Calu3 (cell line): ENCODE data around the gene RAB10. TPM values are rescaled to one million over a fixed set of nuclear protein-coding genes. Genes with fewer than 3 reads are reported as not detected.
"Not testable (repeated sequence)": the region's sequence is repeated elsewhere in the genome, so short reads cannot be mapped to it uniquely, and the experiment has no call there.

Experiments
- BruUV-seq: library from RNA; stranded (reverse); fragments of 400-500 nt; replicated peaks from 2 replicates; lab custom pipeline; 2021; lab: Mats Ljungman, UMichigan
- CTCF ChIA-PET: fragments of 300-600 bp; sonication (Branson Sonifier 250); formaldehyde crosslinking; loops from one replicate; lab custom pipeline; 2022; ENCODE audit warnings: antibody characterized with exemption; lab: Charles Lee
- DNase-seq: peaks from one replicate; pipeline ENCODE4 v3.0.0; 2022
- H3K27ac Mint-ChIP-seq: one replicate; pipeline ENCODE4 v1.8.0; 2022; ENCODE audit warnings: mixed read lengths; ENCODE audit not compliant: unreplicated experiment
- H3K27me3 Mint-ChIP-seq: one replicate; pipeline ENCODE4 v1.8.0; 2022; ENCODE audit warnings: mixed read lengths; ENCODE audit not compliant: unreplicated experiment
- H3K36me3 Mint-ChIP-seq: one replicate; pipeline ENCODE4 v1.8.0; 2022; ENCODE audit warnings: mild to moderate bottlenecking, moderate library complexity, mixed read lengths; ENCODE audit not compliant: insufficient read depth, unreplicated experiment
- H3K4me1 Mint-ChIP-seq: one replicate; pipeline ENCODE4 v1.8.0; 2022; ENCODE audit warnings: mild to moderate bottlenecking, low read depth, mixed read lengths; ENCODE audit not compliant: unreplicated experiment
- H3K4me3 Mint-ChIP-seq: one replicate; pipeline ENCODE4 v1.8.0; 2022; ENCODE audit warnings: mild to moderate bottlenecking, low read depth, moderate library complexity, mixed read lengths; ENCODE audit not compliant: unreplicated experiment
- H3K9me3 Mint-ChIP-seq: one replicate; pipeline ENCODE4 v1.8.0; 2022; ENCODE audit warnings: low read depth, mixed read lengths; ENCODE audit not compliant: unreplicated experiment
- CTCF ChIP-seq: fragments of 200-600 bp; IDR thresholded peaks from one replicate; pipeline ENCODE4 v1.8.0; 2022; ENCODE audit warnings: antibody characterized with exemption; ENCODE audit not compliant: unreplicated experiment
- intact Hi-C: fragments of 100-400 bp; cut with micrococcal nuclease; formaldehyde crosslinking; loops from one replicate; pipeline ENCODE4 v1.10.0; 2022; ENCODE audit not compliant: unreplicated experiment
- total RNA-seq: library from RNA; stranded (reverse); gene quantifications from 2 replicates; pipeline ENCODE4 v1.2.3, GENCODE V29; 2022

Gene RAB10
- total RNA-seq, 1 experiment from 2014 or later = 149 TPM

- TF ChIP-seq CTCF = no peak
- no peaks in the 10 kb centered on the region for H3K27me3 Mint-ChIP-seq
- H3K36me3 Mint-ChIP-seq = no peaks in the 10 kb centered on the region
- BruUV-seq = no TSS peak
- H3K9me3 Mint-ChIP-seq = no peaks in the 10 kb centered on the region
- intact Hi-C loops = no loop called here
- no peaks in the 10 kb centered on the region for H3K4me1 Mint-ChIP-seq
- CTCF ChIA-PET = no interaction called here
- no peak overlapping the region for H3K4me3 Mint-ChIP-seq
- H3K27ac Mint-ChIP-seq = no peak overlapping the region
- DNase-seq = no peak
Observed at GRCh38 chr2:26164641-26165211, 130.8 kb downstream of the RAB10 start.

GRCh38 chr2:26165403-26165802 is 131.5 kb downstream of the RAB10 start:
- Mint-ChIP-seq H3K36me3 (no peaks in the 10 kb centered on the region), H3K27me3 (no peaks in the 10 kb centered on the region), H3K27ac (no peak overlapping the region), H3K9me3 (no peaks in the 10 kb centered on the region), H3K4me1 (no peaks in the 10 kb centered on the region), H3K4me3 (no peak overlapping the region)
- BruUV-seq = no TSS peak
- intact Hi-C loops = no loop called here
- CTCF ChIA-PET = no interaction called here
- no peak for DNase-seq
- TF ChIP-seq CTCF = no peak

DNA sequence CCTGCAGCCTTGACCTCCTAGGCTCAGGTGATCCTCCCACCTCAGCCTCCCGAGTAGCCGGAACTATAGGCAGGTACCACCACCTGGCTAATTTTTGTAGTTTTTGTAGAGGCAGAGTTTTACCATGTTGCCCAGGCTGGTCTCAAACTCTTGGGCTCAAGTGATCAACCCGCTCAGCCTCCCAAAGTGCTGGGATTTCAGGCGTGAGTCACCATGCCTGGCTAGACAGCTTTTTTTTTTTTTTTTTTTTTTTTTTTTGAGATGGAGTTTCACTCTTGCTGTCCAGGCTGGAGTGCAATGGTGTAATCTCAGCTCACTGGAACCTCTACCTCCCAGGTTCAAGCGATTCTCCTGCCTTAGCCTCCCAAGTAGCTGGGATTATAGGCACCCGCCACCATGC is 132.7 kb downstream of the RAB10 start:
- BruUV-seq, H3K27me3 Mint-ChIP-seq, H3K4me3 Mint-ChIP-seq, CTCF ChIA-PET, H3K27ac Mint-ChIP-seq, H3K9me3 Mint-ChIP-seq, H3K36me3 Mint-ChIP-seq, DNase-seq, intact Hi-C loops, H3K4me1 Mint-ChIP-seq: not testable (repeated sequence)

DNA sequence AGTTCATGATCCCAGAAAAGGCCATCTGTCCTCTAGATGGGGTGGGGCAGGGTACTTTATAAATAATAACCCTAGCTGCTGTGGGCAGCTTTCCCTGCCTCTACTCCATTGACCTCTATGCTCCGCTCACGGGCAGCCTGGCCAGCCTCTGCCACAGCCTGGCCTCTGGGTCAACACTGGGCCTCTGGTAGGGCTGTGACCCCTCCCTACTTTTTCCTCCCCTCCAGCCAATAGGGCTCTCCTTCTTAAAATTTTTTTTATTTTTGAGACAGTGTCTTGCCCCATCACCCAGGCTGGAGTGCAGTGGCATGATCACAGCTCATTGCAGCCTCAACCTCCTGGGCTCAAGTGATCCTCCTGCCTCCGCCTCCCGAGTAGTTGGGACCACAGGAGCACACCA is 134.9 kb downstream of the RAB10 start:
- DNase-seq = no peak
- peaks cover 18% of the 10 kb centered on the region for H3K27me3 Mint-ChIP-seq
- CTCF ChIA-PET = no interaction called here
- no peaks in the 10 kb centered on the region for H3K4me1 Mint-ChIP-seq
- H3K9me3 Mint-ChIP-seq = no peaks in the 10 kb centered on the region
- BruUV-seq = no TSS peak
- no peak overlapping the region for H3K27ac Mint-ChIP-seq
- intact Hi-C loops = no loop called here
- H3K4me3 Mint-ChIP-seq = no peak overlapping the region
- H3K36me3 Mint-ChIP-seq = peaks cover 16% of the 10 kb centered on the region
- no peak for TF ChIP-seq CTCF

DNA sequence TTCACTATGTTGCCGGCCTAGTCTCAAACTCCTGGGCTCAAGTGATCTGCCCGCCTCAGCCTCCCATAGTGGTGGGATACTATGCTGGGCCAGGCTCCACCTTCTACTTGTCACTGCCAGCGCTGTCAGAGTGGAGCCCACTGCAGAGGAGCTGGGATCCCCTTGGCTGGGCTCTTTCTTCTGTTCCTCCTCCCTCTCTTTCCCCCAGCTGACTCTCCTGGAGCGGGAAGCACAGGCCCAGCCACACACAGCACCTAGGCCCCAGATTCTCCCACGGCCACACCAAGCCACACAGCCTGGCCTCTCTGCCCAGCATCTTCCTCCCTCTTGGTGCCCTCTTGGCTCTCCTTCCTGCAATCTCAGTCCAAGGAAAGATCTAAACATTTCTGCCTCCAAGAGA is 135.3 kb downstream of the RAB10 start:
- no peak overlapping the region for H3K4me3 Mint-ChIP-seq
- CTCF ChIA-PET = no interaction called here
- H3K36me3 Mint-ChIP-seq = peaks cover 16% of the 10 kb centered on the region
- BruUV-seq = no TSS peak
- DNase-seq = no peak
- H3K27ac Mint-ChIP-seq = no peak overlapping the region
- no peak for TF ChIP-seq CTCF
- H3K4me1 Mint-ChIP-seq = no peaks in the 10 kb centered on the region
- H3K27me3 Mint-ChIP-seq = peaks cover 23% of the 10 kb centered on the region
- H3K9me3 Mint-ChIP-seq = no peaks in the 10 kb centered on the region
- intact Hi-C loops = no loop called here
